ENCODE results near the gene CCNH. TPM values are rescaled to one million over a fixed set of nuclear protein-coding genes. Genes with fewer than 3 reads are reported as not detected.

Gene CCNH
- total and polyA plus RNA-seq, 9 of the 15 experiments (the other 6 are each of a cell fraction or from before 2014, with no cell fraction given) = 100 to 213 (median 150) TPM

DNA sequence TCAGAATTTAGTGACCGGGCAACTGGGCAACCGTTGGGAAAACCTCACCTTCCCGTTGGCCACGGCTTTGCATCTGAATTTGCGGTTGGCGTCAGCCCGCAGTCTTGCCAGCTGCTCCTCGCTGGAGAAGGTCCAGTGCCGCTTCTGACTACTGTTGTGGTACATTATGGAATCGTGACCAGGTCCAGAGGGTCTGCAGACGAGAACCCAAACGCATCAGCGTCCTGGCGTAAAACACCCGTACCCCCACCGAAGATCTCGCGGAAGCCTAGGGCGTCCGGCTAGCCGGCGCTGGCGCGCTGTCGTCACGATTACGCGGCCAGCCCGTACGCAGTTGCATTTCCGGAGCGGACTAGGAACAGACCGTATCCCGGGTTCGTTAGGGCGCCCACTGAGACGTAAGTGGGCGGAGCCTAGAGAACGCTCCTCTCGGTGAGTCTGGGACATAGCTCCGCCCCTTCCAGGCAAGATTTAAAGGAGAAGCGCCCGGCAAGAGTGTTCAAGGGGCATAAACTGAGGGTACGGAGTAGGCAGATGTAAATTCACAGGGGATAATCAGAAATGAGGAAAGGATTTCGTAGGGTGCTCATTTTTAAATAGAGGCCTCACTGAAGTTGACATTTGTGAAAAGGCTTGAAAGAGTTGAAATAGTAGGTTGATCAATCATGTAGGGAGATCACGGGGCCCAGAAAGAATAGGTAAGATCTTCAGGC, at the start of gene CCNH (continued):
- TF ChIP-seq, protein P1, sequence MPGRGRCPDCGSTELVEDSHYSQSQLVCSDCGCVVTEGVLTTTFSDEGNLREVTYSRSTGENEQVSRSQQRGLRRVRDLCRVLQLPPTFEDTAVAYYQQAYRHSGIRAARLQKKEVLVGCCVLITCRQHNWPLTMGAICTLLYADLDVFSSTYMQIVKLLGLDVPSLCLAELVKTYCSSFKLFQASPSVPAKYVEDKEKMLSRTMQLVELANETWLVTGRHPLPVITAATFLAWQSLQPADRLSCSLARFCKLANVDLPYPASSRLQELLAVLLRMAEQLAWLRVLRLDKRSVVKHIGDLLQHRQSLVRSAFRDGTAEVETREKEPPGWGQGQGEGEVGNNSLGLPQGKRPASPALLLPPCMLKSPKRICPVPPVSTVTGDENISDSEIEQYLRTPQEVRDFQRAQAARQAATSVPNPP (IDR thresholded peaks at IDR 0.05; ENCODE audit: borderline replicate concordance, insufficient read depth, insufficient read length) = no peak
- TF ChIP-seq CBX3 (IDR thresholded peaks at IDR 0.05; ENCODE audit: borderline replicate concordance in 1 of 2, low read length in 2 of 2) = peak in 1 of 2 experiments; percentile 63; a peak in 1 of 3 replicates
- no peak for TF ChIP-seq ZNF133 (CRISPR knock-in tag; IDR thresholded peaks at IDR 0.05)
- TF ChIP-seq NFE2 (IDR thresholded peaks at IDR 0.05; ENCODE audit: low read depth) = no peak
- TF ChIP-seq NR1H2 (CRISPR knock-in tag; IDR thresholded peaks at IDR 0.05) = no peak
- TF ChIP-seq, protein P2, sequence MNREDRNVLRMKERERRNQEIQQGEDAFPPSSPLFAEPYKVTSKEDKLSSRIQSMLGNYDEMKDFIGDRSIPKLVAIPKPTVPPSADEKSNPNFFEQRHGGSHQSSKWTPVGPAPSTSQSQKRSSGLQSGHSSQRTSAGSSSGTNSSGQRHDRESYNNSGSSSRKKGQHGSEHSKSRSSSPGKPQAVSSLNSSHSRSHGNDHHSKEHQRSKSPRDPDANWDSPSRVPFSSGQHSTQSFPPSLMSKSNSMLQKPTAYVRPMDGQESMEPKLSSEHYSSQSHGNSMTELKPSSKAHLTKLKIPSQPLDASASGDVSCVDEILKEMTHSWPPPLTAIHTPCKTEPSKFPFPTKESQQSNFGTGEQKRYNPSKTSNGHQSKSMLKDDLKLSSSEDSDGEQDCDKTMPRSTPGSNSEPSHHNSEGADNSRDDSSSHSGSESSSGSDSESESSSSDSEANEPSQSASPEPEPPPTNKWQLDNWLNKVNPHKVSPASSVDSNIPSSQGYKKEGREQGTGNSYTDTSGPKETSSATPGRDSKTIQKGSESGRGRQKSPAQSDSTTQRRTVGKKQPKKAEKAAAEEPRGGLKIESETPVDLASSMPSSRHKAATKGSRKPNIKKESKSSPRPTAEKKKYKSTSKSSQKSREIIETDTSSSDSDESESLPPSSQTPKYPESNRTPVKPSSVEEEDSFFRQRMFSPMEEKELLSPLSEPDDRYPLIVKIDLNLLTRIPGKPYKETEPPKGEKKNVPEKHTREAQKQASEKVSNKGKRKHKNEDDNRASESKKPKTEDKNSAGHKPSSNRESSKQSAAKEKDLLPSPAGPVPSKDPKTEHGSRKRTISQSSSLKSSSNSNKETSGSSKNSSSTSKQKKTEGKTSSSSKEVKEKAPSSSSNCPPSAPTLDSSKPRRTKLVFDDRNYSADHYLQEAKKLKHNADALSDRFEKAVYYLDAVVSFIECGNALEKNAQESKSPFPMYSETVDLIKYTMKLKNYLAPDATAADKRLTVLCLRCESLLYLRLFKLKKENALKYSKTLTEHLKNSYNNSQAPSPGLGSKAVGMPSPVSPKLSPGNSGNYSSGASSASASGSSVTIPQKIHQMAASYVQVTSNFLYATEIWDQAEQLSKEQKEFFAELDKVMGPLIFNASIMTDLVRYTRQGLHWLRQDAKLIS (CRISPR knock-in tag; IDR thresholded peaks at IDR 0.05) = no peak
- no peak for TF ChIP-seq GATAD2B (IDR thresholded peaks at IDR 0.05; ENCODE audit: borderline replicate concordance)
- TF ChIP-seq, protein P3, sequence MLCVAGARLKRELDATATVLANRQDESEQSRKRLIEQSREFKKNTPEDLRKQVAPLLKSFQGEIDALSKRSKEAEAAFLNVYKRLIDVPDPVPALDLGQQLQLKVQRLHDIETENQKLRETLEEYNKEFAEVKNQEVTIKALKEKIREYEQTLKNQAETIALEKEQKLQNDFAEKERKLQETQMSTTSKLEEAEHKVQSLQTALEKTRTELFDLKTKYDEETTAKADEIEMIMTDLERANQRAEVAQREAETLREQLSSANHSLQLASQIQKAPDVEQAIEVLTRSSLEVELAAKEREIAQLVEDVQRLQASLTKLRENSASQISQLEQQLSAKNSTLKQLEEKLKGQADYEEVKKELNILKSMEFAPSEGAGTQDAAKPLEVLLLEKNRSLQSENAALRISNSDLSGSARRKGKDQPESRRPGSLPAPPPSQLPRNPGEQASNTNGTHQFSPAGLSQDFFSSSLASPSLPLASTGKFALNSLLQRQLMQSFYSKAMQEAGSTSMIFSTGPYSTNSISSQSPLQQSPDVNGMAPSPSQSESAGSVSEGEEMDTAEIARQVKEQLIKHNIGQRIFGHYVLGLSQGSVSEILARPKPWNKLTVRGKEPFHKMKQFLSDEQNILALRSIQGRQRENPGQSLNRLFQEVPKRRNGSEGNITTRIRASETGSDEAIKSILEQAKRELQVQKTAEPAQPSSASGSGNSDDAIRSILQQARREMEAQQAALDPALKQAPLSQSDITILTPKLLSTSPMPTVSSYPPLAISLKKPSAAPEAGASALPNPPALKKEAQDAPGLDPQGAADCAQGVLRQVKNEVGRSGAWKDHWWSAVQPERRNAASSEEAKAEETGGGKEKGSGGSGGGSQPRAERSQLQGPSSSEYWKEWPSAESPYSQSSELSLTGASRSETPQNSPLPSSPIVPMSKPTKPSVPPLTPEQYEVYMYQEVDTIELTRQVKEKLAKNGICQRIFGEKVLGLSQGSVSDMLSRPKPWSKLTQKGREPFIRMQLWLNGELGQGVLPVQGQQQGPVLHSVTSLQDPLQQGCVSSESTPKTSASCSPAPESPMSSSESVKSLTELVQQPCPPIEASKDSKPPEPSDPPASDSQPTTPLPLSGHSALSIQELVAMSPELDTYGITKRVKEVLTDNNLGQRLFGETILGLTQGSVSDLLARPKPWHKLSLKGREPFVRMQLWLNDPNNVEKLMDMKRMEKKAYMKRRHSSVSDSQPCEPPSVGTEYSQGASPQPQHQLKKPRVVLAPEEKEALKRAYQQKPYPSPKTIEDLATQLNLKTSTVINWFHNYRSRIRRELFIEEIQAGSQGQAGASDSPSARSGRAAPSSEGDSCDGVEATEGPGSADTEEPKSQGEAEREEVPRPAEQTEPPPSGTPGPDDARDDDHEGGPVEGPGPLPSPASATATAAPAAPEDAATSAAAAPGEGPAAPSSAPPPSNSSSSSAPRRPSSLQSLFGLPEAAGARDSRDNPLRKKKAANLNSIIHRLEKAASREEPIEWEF (CRISPR knock-in tag; IDR thresholded peaks at IDR 0.05) = no peak
- TF ChIP-seq, protein P4, sequence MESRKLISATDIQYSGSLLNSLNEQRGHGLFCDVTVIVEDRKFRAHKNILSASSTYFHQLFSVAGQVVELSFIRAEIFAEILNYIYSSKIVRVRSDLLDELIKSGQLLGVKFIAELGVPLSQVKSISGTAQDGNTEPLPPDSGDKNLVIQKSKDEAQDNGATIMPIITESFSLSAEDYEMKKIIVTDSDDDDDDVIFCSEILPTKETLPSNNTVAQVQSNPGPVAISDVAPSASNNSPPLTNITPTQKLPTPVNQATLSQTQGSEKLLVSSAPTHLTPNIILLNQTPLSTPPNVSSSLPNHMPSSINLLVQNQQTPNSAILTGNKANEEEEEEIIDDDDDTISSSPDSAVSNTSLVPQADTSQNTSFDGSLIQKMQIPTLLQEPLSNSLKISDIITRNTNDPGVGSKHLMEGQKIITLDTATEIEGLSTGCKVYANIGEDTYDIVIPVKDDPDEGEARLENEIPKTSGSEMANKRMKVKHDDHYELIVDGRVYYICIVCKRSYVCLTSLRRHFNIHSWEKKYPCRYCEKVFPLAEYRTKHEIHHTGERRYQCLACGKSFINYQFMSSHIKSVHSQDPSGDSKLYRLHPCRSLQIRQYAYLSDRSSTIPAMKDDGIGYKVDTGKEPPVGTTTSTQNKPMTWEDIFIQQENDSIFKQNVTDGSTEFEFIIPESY (CRISPR knock-in tag; IDR thresholded peaks at IDR 0.05) = no peak

All from K562 (cell line).